Activated CD8-positive, alpha-beta T cell treated with anti-CD3 and anti-CD28 coated beads, Interleukin-2, amount 10 ng/mL, durations not matched to agents 7 days and 5 days (primary cell): ENCODE measurements around the gene FLII. TPM values are rescaled to one million over a fixed set of nuclear protein-coding genes. Genes with fewer than 3 reads are reported as not detected.

Experiments
- ATAC-seq: fragments of 150-1000 bp; cut with Tn5 transposase; one replicate; pipeline ENCODE4 v1.10.0; 2021; ENCODE audit warnings: moderate library complexity
- CTCF ChIA-PET: fragments of 350-600 bp; sonication (Branson Sonifier 250); formaldehyde crosslinking; loops from one replicate; lab custom pipeline; 2021; ENCODE audit warnings: antibody characterized with exemption; lab: Charles Lee
- POLR2A ChIA-PET: fragments of 350-600 bp; sonication (Branson Sonifier 250); formaldehyde crosslinking; loops from one replicate; lab custom pipeline; 2021; ENCODE audit warnings: antibody characterized with exemption; lab: Charles Lee
- DNase-seq: peaks from one replicate; pipeline ENCODE4 v3.0.0-alpha.2; 2020
- H3K27ac Mint-ChIP-seq: one replicate; pipeline ENCODE4 v1.8.0; 2021; ENCODE audit warnings: mild to moderate bottlenecking, mixed read lengths
- H3K27me3 Mint-ChIP-seq: one replicate; pipeline ENCODE4 v1.8.0; 2021; ENCODE audit warnings: low read depth, mixed read lengths
- H3K36me3 Mint-ChIP-seq: one replicate; pipeline ENCODE4 v1.8.0; 2021; ENCODE audit warnings: low read depth, mixed read lengths
- H3K4me1 Mint-ChIP-seq: one replicate; pipeline ENCODE4 v1.8.0; 2021; ENCODE audit warnings: low read depth, mixed read lengths
- H3K4me3 Mint-ChIP-seq: one replicate; pipeline ENCODE4 v1.8.0; 2021; ENCODE audit warnings: mild to moderate bottlenecking, mixed read lengths
- H3K9me3 Mint-ChIP-seq: one replicate; pipeline ENCODE4 v1.8.0; 2022; ENCODE audit warnings: mixed read lengths; ENCODE audit not compliant: insufficient read depth
- total RNA-seq, 2 experiments: library from RNA; stranded (reverse); gene quantifications; one replicate each; pipeline ENCODE4 v1.2.3, GENCODE V29; 2021

Gene FLII
- total RNA-seq, 2 experiments from 2014 or later, result 338 to 364 TPM

- Mint-ChIP-seq H3K27me3 (no peaks in the 10 kb centered on the region), H3K9me3 (no peaks in the 10 kb centered on the region), H3K4me3 (no peak overlapping the region), H3K4me1 (peaks cover 11% of the 10 kb centered on the region), H3K27ac (no peak overlapping the region), H3K36me3 (peaks cover 17% of the 10 kb centered on the region)
- ChIA-PET POLR2A (no interaction called here), CTCF (no interaction called here)
- no peak for DNase-seq
- no peak for ATAC-seq
These were observed 11.8 kb upstream of the FLII start for GRCh38 chr17:18270046-18270931.

DNA sequence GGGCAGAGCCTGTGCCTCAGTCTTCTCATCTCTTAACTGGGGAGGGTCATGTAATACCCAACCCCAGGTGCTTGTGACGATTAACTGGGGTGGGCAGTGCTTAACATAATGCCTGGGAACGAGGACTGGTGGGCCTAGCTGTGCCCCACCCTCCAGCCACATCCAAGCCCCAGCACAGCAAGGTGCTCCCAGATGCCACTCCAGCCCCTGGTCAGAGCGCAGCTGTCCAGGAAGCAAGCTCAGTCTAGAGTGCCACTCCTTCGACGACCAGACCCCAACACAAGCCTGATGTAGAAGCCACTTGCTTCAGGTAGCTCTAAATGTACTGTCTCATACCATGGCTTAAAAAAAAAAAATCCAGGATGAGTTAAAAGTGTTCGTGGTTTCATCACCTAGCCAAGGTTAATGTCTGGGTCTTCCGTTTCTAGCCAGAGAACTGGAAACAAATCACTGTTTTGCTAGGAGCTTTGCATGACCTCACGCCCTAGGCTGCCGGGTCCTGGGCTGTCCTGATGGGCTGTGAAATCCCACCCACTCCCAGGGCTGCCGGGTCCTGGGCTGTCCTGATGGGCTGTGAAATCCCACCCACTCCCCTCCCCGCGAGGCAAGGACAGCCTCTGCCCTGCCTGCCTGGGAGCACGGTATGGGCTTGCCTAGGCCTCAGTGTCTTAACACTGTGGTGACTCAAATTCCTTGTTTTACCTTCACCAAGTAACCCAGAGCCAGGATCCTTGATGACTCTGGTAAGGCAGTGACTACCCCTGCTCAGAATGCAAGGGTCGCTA is 9.6 kb upstream of the FLII start:
- CTCF ChIA-PET, result no interaction called here
- Mint-ChIP-seq H3K36me3 (peaks cover 15% of the 10 kb centered on the region), H3K4me3 (no peak overlapping the region), H3K9me3 (no peaks in the 10 kb centered on the region), H3K27ac (no peak overlapping the region), H3K4me1 (peaks cover 11% of the 10 kb centered on the region), H3K27me3 (no peaks in the 10 kb centered on the region)
- POLR2A ChIA-PET, result no interaction called here
- DNase-seq, result no peak
- peak; percentile 48 for ATAC-seq

DNA sequence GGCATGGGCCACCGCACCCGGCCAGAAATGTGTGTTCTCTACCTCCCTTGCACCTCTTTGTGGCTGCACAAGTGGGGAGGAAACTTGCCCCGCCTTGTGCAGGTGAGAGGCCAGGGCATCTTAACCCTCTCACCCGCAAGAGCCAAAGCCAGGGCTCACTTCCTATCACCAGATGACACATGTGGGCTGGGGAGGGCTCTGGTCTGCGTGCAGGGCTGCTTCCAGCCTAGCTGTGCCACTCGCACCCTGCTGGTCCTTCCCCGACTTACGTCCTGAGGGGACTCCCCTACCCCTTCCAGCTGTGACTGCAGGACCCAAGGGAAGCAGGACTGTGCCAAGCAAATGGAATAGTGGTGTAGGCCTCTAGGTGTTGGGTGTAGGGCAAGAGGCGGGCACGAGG is 8.8 kb upstream of the FLII start:
- no peak for ATAC-seq
- peaks cover 11% of the 10 kb centered on the region for H3K4me1 Mint-ChIP-seq
- peaks cover 13% of the 10 kb centered on the region for H3K36me3 Mint-ChIP-seq
- DNase-seq, result no peak
- ChIA-PET POLR2A (no interaction called here), CTCF (no interaction called here)
- no peak overlapping the region for H3K27ac Mint-ChIP-seq
- no peaks in the 10 kb centered on the region for H3K9me3 Mint-ChIP-seq
- no peak overlapping the region for H3K4me3 Mint-ChIP-seq
- no peaks in the 10 kb centered on the region for H3K27me3 Mint-ChIP-seq

DNA sequence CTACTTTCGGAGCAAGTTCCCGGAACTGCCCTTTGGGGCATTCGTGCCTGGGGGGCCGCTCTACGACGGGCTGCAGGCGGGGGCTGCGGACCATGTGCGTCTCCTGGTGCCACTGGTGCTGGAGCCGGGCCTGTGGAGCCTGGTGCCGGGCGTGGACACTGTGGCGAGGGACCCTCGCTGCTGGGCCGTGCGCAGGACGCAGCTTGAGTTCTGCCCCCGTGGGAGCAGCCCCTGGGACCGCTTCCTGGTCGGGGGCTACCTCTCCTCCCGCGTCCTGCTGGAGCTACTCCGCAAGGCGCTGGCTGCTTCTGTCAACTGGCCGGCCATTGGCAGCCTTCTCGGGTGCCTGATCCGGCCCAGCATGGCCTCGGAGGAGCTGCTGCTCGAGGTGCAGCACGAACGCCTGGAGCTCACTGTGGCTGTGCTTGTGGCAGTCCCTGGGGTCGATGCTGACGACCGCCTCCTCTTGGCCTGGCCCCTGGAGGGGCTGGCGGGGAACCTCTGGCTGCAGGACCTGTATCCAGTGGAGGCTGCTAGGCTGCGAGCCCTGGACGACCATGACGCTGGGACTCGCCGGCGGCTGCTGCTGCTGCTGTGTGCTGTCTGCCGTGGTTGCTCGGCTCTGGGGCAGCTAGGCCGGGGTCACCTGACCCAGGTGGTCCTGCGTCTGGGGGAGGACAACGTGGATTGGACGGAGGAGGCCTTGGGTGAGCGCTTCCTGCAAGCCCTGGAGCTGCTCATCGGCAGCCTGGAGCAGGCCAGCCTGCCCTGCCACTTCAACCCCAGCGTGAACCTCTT is 5.5 kb upstream of the FLII start:
- H3K27me3 Mint-ChIP-seq, result no peaks in the 10 kb centered on the region
- no peak for DNase-seq
- peaks cover 26% of the 10 kb centered on the region for H3K4me1 Mint-ChIP-seq
- no peak overlapping the region for H3K4me3 Mint-ChIP-seq
- no peak overlapping the region for H3K27ac Mint-ChIP-seq
- ChIA-PET POLR2A (interaction anchor here (0.7 to 1.7 kb wide), 3 partner anchors 11 to 517 kb away, joined by 3 to 4 read pairs (median 3); no protein-coding TSS in a partner anchor), CTCF (interaction anchor here (1.2 kb wide), 1 partner anchor 16 kb away, joined by 4 read pairs; no protein-coding TSS in a partner anchor)
- H3K36me3 Mint-ChIP-seq, result peaks cover 6% of the 10 kb centered on the region
- no peaks in the 10 kb centered on the region for H3K9me3 Mint-ChIP-seq
- ATAC-seq, result no peak

DNA sequence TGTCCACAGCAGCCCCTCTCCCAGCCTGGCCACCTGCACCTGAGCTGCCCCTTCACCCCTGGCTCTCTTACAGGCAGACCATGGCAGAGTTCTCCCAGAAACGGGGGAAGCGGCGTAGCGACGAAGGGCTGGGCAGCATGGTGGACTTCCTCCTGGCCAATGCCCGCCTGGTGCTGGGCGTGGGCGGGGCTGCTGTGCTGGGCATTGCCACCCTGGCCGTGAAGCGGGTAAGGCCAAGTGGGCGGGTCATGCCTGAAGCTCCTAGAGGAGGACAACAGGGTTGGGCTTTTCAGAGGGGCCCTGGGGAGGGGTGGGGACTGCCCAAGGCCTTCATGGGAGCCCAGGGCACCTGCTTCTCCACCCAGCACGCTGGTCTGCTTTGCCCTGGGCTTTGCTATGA is 4.1 kb upstream of the FLII start:
- peaks cover 8% of the 10 kb centered on the region for H3K36me3 Mint-ChIP-seq

DNA sequence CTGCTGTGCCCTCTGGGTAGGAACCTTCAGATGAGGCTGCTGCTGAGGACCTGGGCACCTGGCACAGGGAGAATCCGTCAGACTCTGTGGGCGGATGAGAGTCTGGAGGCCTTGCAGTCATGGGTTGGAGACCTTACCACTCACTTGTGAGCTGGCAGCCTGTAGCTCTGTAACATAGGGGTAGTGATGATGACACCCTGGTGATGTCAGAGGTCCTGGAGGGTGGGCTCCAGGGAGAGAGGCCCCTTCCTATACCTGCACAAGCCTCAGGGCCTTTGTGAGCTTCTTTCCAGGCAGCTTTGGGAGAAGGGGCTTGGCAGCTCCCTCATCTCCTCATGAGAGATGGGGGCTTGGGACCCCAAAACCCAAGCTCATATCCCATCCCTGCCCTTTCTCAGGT is 3.6 kb upstream of the FLII start:
- Mint-ChIP-seq H3K4me3 (peak overlapping the region; percentile 78), H3K9me3 (no peaks in the 10 kb centered on the region), H3K27ac (peak overlapping the region; percentile 87), H3K27me3 (no peaks in the 10 kb centered on the region), H3K36me3 (peaks cover 9% of the 10 kb centered on the region), H3K4me1 (peaks cover 24% of the 10 kb centered on the region)
- ChIA-PET POLR2A (no interaction called here), CTCF (no interaction called here)
- DNase-seq (no peak), ATAC-seq (no peak)

More for the DNA sequence above, 4.1 kb upstream of the FLII start:
- Mint-ChIP-seq H3K27me3 (no peaks in the 10 kb centered on the region), H3K4me1 (peaks cover 25% of the 10 kb centered on the region), H3K27ac (no peak overlapping the region), H3K9me3 (no peaks in the 10 kb centered on the region), H3K4me3 (no peak overlapping the region)
- ChIA-PET POLR2A (interaction anchor here (1.7 kb wide), 1 partner anchor 10 kb away, joined by 4 read pairs; no protein-coding TSS in a partner anchor), CTCF (no interaction called here)
- ATAC-seq, result no peak
- no peak for DNase-seq

GRCh38 chr17:18261659-18262058 is 3.1 kb upstream of the FLII start:
- Mint-ChIP-seq H3K9me3 (no peaks in the 10 kb centered on the region), H3K27me3 (no peaks in the 10 kb centered on the region), H3K4me1 (peaks cover 29% of the 10 kb centered on the region), H3K36me3 (peaks cover 11% of the 10 kb centered on the region), H3K27ac (peak overlapping the region; percentile 87), H3K4me3 (peak overlapping the region; percentile 78)
- DNase-seq (no peak), ATAC-seq (no peak)
- CTCF ChIA-PET, result no interaction called here
- POLR2A ChIA-PET, result no interaction called here

GRCh38 chr17:18261146-18261515 is 2.6 kb upstream of the FLII start:
- Mint-ChIP-seq H3K36me3 (peaks cover 11% of the 10 kb centered on the region), H3K4me1 (peaks cover 34% of the 10 kb centered on the region), H3K27me3 (no peaks in the 10 kb centered on the region), H3K9me3 (no peaks in the 10 kb centered on the region), H3K4me3 (peak overlapping the region; percentile 78), H3K27ac (peak overlapping the region; percentile 87)
- DNase-seq (peak; percentile 51), ATAC-seq (no peak)
- CTCF ChIA-PET, result no interaction called here
- POLR2A ChIA-PET, result interaction anchor here (0.6 kb wide), 1 partner anchor 9 kb away, joined by 3 read pairs; no protein-coding TSS in a partner anchor

- H3K27me3 Mint-ChIP-seq, result no peaks in the 10 kb centered on the region
- DNase-seq (peak; percentile 96), ATAC-seq (peak; percentile 92)
- peaks cover 40% of the 10 kb centered on the region for H3K4me1 Mint-ChIP-seq
- POLR2A ChIA-PET, result interaction anchor here (0.6 to 0.7 kb wide), 3 partner anchors 9 to 83 kb away, joined by 3 read pairs; partner anchors contain the start of gene ALKBH5
- CTCF ChIA-PET, result interaction anchor here (1.8 kb wide), 1 partner anchor 12 kb away, joined by 6 read pairs; no protein-coding TSS in a partner anchor
- no peaks in the 10 kb centered on the region for H3K9me3 Mint-ChIP-seq
- H3K36me3 Mint-ChIP-seq, result peaks cover 12% of the 10 kb centered on the region
- peak within 1 kb of the TSS; percentile 78 for H3K4me3 Mint-ChIP-seq
- H3K27ac Mint-ChIP-seq, result peak within 1 kb of the TSS; percentile 87
These were observed 2.0 kb upstream of the FLII start, which contains the start of gene MIEF2 for GRCh38 chr17:18260332-18261145. TSS of gene MIEF2 (plus strand) at chr17:18260662. CDS start at chr17:18262721, 2,059 bp downstream.

DNA sequence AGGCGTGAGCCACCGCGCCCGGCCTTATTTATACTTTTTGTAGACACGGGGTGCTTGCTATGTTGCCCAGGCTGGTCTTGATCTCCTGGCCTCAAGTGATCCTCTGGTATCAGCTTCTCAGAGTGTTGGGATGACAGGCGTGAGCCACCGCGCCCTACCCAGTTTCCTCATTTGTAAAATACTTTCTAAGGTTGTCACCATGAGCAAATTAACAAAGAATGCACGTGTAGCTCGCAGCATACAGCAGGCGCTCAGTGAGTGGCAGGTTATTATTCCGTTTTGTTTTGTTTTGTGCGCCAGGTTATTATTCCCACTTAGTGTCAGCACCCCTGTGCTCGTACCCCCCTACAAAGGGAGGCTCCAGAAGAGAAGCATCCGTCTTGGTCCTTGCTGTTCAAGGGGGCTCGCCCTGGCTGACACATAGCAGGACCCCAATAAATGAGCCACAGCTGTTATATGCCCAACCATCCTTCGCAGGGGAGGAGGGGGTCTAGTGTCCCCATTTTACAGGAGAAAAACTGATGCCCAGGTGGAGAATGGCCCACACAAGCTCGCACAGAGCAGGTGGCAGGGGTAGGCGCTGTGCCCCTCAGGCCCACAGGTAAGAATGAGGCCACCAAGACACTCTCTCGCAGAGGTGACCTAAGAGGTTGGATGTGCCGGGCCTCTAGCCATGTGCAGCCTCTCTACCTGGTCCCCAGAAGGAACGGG is 1.2 kb upstream of the FLII start:
- Mint-ChIP-seq H3K9me3 (no peaks in the 10 kb centered on the region), H3K4me3 (peak overlapping the region; percentile 78), H3K36me3 (peaks cover 19% of the 10 kb centered on the region), H3K4me1 (peaks cover 40% of the 10 kb centered on the region), H3K27me3 (no peaks in the 10 kb centered on the region), H3K27ac (peak overlapping the region; percentile 87)
- CTCF ChIA-PET, result interaction anchor here (1.8 kb wide), 1 partner anchor 11 kb away, joined by 6 read pairs; no protein-coding TSS in a partner anchor
- no peak for DNase-seq
- no peak for ATAC-seq
- POLR2A ChIA-PET, result interaction anchor here (0.6 to 0.7 kb wide), 2 partner anchors 76 to 84 kb away, joined by 3 read pairs; partner anchors contain the start of gene ALKBH5
